ENCODE measurements around the gene TRAF3IP1.

Gene TRAF3IP1

GRCh38 chr2:238290715-238291549 lies 29.4 kb upstream of the TRAF3IP1 start:
- POLR2A ChIA-PET = no interaction called here
- no peak for DNase-seq (ENCODE audit: extremely low spot score)
- TF ChIP-seq SP1 (IDR thresholded peaks at IDR 0.05) (no peak), NFRKB (IDR thresholded peaks at IDR 0.05) (no peak), CTBP1 (IDR thresholded peaks at IDR 0.05; ENCODE audit: borderline replicate concordance) (no peak), LEF1 (IDR thresholded peaks at IDR 0.05; ENCODE audit: borderline replicate concordance) (no peak), FOXK2 (IDR thresholded peaks at IDR 0.05) (no peak), ARNT (IDR thresholded peaks at IDR 0.05) (no peak), ELF4 (IDR thresholded peaks at IDR 0.05) (no peak)
- CTCF ChIA-PET = interaction anchor here (1.3 kb wide), 1 partner anchor 9 kb away, joined by 4 read pairs; no protein-coding TSS in a partner anchor

- TF ChIP-seq NFRKB (IDR thresholded peaks at IDR 0.05) (no peak), BHLHE40 (IDR thresholded peaks at IDR 0.05; ENCODE audit: borderline replicate concordance) (no peak), ZNF384 (IDR thresholded peaks at IDR 0.05) (no peak), HDGF (IDR thresholded peaks at IDR 0.05; ENCODE audit: borderline replicate concordance) (no peak), SUZ12 (IDR thresholded peaks at IDR 0.05) (no peak), TARDBP (IDR thresholded peaks at IDR 0.05) (no peak), FOXM1 (IDR thresholded peaks at IDR 0.05; ENCODE audit: borderline replicate concordance) (no peak)
- CTCF ChIA-PET = interaction anchor here (1.3 kb wide), 1 partner anchor 8 kb away, joined by 4 read pairs; no protein-coding TSS in a partner anchor
- no peak for DNase-seq (ENCODE audit: extremely low spot score)
- POLR2A ChIA-PET = no interaction called here
Observed at GRCh38 chr2:238291550-238292281, 28.6 kb upstream of the TRAF3IP1 start.

GRCh38 chr2:238294046-238294392 lies 26.3 kb upstream of the TRAF3IP1 start:
- no peak for TF ChIP-seq SP1 (IDR thresholded peaks at IDR 0.05)
- TF ChIP-seq FOXM1 (IDR thresholded peaks at IDR 0.05; ENCODE audit: borderline replicate concordance) = no peak
- TF ChIP-seq FOXK2 (IDR thresholded peaks at IDR 0.05) = no peak
- TF ChIP-seq ELF4 (IDR thresholded peaks at IDR 0.05) = no peak
- TF ChIP-seq PKNOX1 (IDR thresholded peaks at IDR 0.05) = no peak
- TF ChIP-seq SUZ12 (IDR thresholded peaks at IDR 0.05) = no peak
- TF ChIP-seq LEF1 (IDR thresholded peaks at IDR 0.05; ENCODE audit: borderline replicate concordance) = no peak
- TF ChIP-seq FOXA1 (IDR thresholded peaks at IDR 0.05) = no peak
- ChIA-PET POLR2A (no interaction called here), CTCF (no interaction called here)
- no peak for DNase-seq (ENCODE audit: extremely low spot score)

- no peak for TF ChIP-seq FOXM1 (IDR thresholded peaks at IDR 0.05; ENCODE audit: borderline replicate concordance)
- no peak for TF ChIP-seq LEF1 (IDR thresholded peaks at IDR 0.05; ENCODE audit: borderline replicate concordance)
- no peak for TF ChIP-seq SUZ12 (IDR thresholded peaks at IDR 0.05)
- TF ChIP-seq SP1 (IDR thresholded peaks at IDR 0.05) = no peak
- TF ChIP-seq CTBP1 (IDR thresholded peaks at IDR 0.05; ENCODE audit: borderline replicate concordance) = no peak
- TF ChIP-seq ZNF384 (IDR thresholded peaks at IDR 0.05) = no peak
- no peak for TF ChIP-seq FOXA1 (IDR thresholded peaks at IDR 0.05)
- no peak for TF ChIP-seq ARNT (IDR thresholded peaks at IDR 0.05)
- no peak for TF ChIP-seq ELF4 (IDR thresholded peaks at IDR 0.05)
- TF ChIP-seq TARDBP (IDR thresholded peaks at IDR 0.05) = no peak
- TF ChIP-seq PKNOX1 (IDR thresholded peaks at IDR 0.05) = no peak
- TF ChIP-seq L3MBTL2 (conservative IDR thresholded peaks at IDR 0.05) = no peak
- TF ChIP-seq NFRKB (IDR thresholded peaks at IDR 0.05) = no peak
- TF ChIP-seq FOXK2 (IDR thresholded peaks at IDR 0.05) = no peak
- TF ChIP-seq HDGF (IDR thresholded peaks at IDR 0.05; ENCODE audit: borderline replicate concordance) = no peak
- TF ChIP-seq BHLHE40 (IDR thresholded peaks at IDR 0.05; ENCODE audit: borderline replicate concordance) = no peak
- ChIA-PET CTCF (no interaction called here), POLR2A (no interaction called here)
Observed at GRCh38 chr2:238294393-238295143, 25.8 kb upstream of the TRAF3IP1 start.

GRCh38 chr2:238295144-238296112 lies 24.9 kb upstream of the TRAF3IP1 start:
- DNase-seq (ENCODE audit: extremely low spot score) = no peak
- CTCF ChIA-PET = no interaction called here
- TF ChIP-seq ELF4 (IDR thresholded peaks at IDR 0.05) = no peak
- POLR2A ChIA-PET = no interaction called here

More at GRCh38 chr2:238294393-238295143, 25.8 kb upstream of the TRAF3IP1 start:
- no peak for DNase-seq (ENCODE audit: extremely low spot score)
